D721Med (cell line): ENCODE results near the gene RPL27.
"Not testable (repeated sequence)": the region's sequence is repeated elsewhere in the genome, so short reads cannot be mapped to it uniquely, and the experiment has no call there.

Experiments
- DNase-seq: peaks from one replicate; pipeline ENCODE4 v3.0.0; 2011; ENCODE audit warnings: low spot score; ENCODE audit not compliant: insufficient read length
- FAIRE-seq: peaks from 2 replicates; lab custom pipeline; 2011; peaks lifted over from hg19 to GRCh38; lab: Jason Lieb, UNC
- TF ChIP-seq, protein P1 (sequence below): IDR thresholded peaks from 2 replicates; pipeline ENCODE4 v1.5.1; 2012; ENCODE audit warnings: mild to moderate bottlenecking, control low read depth; ENCODE audit not compliant: insufficient read depth; ENCODE audit errors: missing control alignments

RPL27 gene

DNA sequence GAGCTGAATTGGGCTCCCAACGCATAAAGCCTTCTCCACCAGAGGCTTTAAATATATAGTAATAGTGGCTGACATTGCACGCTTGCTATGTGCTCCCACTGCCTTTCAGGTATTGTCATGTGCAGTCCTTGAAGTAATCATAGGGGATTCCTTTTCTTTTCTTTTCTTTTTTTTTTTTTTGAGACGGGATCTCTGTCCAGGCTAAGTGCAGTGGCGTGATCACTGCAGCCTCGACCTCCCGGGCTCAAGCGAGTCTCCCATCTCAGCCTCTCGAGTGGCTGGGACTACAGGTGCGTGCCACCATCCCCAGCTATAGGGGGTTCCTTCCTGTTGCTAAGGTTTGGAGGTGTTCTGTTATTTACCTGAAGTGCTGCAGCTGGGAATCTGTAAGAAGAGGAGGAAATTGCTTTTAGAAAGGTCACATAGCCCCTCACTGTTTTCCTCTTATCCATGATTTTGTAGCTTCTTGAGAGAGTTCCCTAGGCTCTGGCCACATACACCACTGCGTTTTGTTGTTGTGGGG lies 845 bp downstream of the RPL27 start:
- TF ChIP-seq, protein P1, sequence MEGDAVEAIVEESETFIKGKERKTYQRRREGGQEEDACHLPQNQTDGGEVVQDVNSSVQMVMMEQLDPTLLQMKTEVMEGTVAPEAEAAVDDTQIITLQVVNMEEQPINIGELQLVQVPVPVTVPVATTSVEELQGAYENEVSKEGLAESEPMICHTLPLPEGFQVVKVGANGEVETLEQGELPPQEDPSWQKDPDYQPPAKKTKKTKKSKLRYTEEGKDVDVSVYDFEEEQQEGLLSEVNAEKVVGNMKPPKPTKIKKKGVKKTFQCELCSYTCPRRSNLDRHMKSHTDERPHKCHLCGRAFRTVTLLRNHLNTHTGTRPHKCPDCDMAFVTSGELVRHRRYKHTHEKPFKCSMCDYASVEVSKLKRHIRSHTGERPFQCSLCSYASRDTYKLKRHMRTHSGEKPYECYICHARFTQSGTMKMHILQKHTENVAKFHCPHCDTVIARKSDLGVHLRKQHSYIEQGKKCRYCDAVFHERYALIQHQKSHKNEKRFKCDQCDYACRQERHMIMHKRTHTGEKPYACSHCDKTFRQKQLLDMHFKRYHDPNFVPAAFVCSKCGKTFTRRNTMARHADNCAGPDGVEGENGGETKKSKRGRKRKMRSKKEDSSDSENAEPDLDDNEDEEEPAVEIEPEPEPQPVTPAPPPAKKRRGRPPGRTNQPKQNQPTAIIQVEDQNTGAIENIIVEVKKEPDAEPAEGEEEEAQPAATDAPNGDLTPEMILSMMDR, result no peak
- FAIRE-seq, result no peak
- no peak for DNase-seq

DNA sequence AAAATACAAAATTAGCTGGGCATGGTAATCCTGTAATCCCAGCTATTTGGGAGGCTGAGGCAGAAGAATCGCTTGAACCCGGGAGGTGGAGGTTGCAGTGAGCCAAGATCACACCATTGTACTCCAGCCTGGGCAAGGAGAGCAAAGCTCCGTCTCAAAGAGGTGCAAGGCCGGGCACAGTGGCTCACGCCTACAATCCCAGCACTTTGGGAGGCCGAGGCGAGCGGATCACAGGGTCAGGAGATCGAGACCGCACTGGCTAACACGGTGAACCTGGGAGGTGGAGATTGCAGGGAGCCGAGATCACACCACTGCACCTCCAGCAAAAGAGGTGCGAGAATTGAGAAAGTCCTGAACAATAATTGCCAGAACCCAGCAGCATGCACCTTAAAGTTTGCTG lies 2.7 kb downstream of the RPL27 start:
- DNase-seq, FAIRE-seq: not testable (repeated sequence)

DNA sequence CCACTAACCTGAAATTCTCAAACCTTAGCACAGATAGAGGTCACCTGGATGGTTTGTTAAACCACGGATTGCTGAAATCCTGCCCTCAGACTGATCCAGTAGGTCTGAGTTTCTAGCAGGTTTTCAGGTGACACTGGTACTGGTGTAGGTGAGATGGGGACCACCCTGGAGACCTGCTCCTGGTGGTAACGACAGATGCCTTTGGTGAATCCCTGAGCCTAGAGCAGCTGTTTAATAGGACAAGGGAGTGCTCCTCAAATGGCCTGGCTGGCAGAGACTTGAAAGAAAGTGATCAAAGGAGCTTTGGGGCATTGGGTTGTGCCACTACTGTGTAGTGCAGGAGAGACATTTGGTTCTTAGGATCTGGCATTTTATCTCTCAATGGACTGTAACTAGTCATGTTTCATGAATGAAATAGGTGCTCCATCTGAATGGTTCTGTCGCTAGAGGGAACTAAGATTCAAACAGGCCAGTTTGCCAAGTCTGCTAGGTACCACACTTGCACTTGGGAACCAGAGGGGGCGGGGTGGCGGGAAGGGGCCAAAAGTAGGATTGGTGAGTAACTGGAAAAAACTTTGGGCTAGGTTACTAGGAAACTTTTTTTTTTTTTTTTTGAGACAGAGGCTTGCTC lies 5.4 kb downstream of the RPL27 start:
- FAIRE-seq, result no peak
- TF ChIP-seq, protein P1, result peak; percentile 0
- DNase-seq, result no peak

DNA sequence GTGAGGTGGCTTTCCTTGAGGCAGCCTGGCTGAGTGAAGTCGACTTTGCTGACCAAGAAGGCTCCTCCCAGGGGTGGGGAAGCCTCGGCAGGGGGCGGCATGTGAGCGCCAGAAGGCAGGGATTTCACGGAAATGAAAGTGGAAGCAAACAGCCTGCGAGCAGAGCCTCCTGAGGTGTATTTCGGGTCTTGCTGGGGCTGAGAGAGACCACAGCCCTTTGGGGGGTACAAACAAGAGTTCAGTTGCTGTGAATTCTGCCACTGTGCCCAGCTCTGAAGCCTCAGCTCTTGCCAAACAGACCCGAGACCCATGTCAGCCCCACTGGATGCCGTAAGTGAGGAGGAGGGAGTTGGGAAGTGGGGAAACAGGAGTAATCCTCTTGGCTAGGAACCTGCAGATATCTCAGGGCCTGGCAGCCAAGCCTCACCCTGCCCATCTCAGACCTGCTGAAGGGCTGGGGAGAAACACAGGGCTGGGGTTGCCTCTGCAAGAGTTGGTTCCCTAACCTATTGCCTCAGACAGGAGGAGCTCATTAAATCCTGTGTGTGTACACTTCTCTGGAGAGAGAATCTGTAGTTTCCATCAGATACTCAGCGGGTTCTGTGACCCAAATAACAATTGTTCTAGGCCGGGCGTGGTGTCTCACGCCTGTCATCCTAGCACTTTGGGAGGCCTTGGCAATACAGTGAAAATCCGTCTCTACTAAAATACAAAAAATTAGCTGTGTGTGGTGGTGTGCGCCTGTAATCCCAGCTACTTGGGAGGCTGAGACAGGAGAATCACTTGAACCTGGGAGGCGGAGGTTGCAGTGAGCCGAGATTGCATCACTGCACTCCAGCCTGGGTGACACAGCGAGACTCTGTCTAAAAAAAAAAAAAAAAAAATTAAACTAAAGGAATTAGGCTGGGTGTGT lies 8.7 kb downstream of the RPL27 start, which contains the start of gene IFI35:
IFI35 (plus strand) TSS at position 146 of the 913 bp plus-strand sequence; CDS start at position 310, 164 bp downstream.
- TF ChIP-seq, protein P1, result peak; percentile 83
- no peak for DNase-seq
- no peak for FAIRE-seq

DNA sequence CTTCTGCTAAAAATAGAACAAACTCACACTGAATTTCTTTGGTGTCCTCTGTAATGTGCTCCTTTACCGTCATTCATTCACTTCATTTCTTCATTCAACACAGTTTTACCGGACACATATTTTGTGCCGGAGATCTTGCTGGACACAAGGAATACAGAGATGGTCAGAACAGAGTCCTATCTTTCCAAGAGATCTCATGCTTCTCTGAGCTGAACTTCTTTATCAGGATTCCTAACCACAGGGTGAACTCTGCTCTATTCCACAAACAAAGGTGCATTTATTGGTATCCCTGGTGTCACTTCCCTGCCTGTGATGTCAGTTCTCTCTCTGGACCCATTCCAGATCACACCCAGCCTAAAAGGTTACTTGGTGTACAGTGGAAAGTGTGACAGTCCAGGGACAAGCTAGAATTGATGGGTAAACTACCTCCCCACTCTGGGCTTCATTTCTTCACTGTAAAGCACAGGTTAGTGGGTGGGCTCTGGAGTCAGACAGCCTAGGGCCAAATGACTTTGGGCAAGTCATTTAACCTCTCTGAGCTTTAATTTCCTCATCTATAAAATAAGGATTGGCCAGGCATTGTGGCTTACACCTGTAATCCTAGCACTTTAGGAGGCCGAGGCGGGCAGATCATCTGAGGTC lies 12.6 kb downstream of the RPL27 start:
- TF ChIP-seq, protein P1, result no peak
- no peak for FAIRE-seq
- no peak for DNase-seq

DNA sequence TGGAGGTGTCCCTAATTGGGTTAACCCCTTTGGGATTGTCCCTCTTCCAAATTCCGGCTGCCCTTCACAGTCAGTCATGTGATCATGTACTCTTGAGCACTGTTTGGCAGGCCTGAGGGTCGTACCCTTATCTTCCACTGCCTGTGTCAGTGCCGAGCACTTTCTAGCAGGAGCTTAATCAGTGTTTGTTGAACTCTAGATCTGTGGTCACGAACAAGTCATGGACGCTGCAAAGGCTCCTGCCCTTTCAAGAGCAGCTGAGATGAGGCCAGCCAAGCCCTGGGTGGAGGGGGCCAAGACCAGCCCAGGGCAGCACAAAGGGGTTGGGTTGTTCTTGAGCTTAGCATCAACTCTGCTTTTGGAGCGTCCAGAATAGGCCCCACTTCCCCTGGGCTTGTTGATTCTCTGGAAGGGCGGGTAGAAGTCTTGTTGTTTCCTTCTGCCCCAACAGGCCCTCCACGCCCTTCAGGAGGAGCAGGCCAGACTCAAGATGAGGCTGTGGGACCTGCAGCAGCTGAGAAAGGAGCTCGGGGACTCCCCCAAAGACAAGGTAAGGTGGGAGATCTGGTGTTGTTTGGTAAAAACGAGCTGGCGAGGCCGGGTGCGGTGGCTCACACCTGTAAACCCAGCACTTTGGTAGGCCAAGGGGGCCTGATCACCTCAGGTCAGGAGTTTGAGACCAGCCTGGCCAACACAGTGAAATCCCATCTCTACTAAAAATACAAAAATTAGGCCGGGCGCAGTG lies 13.7 kb downstream of the RPL27 start:
- TF ChIP-seq, protein P1, result no peak
- FAIRE-seq, result no peak
- DNase-seq, result no peak
